ENCODE data around the gene JHY.
A peak's percentile ranks its signal among the peaks of the same experiment; 100 is the strongest.

JHY gene

GRCh38 chr11:122871302-122871701 is 11.3 kb upstream of the JHY start:
- DNase-seq (ENCODE audit: low read depth), result no peak

DNA sequence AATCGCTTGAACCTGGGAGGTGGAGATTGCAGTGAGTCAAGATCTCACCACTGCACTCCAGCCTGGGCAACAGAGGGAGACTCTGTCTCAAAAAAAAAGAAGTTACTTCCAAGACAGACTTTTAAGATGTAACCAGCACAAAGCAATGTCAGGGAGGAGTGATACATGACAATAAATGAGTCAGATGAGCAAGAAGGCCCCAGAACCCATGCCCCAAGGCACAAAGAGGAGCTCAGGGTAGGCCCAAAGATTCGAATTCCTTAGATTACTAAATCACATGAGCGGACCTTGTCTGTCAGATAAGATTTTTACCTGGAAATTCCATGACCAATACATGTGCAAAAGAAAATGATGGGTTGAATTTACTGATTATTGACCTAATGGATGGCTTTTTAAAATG is 10.5 kb upstream of the JHY start:
- no peak for DNase-seq (ENCODE audit: low read depth)

DNA sequence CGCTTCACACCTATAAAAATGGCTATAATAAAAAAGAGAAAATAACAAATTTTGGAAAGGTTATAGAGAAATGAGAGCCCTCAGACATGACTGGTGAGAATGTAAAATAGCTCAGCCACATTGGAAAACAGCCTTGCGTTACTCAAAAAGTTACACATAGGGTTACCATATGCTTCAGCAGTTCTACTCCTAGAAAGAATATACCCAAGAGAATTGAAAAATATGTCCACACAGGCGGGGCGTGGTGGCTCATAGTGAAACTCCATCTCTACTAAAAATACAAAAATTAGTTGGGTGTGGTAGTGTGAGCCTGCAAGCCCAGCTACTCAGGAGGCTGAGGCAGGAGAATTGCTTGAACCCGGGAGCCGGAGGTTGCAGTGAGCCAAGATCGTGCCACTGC is 7.6 kb upstream of the JHY start:
- DNase-seq (ENCODE audit: low read depth), result no peak

DNA sequence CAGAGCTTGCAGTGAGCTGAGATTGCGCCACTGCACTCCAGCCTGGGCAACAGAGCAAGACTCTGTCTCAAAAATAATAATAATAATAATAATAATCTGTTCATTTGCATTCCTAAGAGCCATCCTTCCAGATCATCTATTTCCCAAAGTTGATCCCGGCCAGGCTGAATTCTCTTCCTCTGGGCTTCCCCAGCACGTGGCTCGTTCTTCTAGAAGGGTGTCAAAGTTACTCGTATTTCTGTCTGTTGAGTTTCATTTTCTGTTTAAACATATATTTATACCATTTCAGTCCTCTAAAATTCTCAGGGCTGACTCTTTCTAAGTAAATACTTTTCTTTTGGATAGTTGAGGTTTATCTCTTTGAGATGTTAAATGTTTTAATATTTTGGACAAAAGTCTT is 4.8 kb upstream of the JHY start:
- no peak for DNase-seq (ENCODE audit: low read depth)

DNA sequence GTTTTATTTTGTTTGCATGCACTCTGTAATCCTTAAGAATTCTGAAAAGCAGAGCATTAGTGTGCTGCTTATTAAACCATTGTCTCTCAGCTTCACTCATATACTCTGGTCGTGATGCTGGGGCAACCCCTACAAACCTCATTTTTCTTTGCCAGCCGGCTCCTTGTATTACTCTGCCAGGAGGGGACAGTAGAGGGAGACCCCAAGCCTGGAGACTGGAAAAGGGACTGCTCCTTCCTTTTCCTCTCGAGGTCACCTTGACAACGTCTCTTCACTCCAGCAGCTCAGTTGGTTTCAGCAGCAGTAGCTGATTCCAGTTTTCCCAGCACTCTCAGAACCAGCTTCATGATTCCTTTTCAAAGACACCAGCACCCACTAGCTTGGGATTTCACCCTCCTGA is 2.8 kb upstream of the JHY start:
- DNase-seq (ENCODE audit: low read depth), result no peak

DNA sequence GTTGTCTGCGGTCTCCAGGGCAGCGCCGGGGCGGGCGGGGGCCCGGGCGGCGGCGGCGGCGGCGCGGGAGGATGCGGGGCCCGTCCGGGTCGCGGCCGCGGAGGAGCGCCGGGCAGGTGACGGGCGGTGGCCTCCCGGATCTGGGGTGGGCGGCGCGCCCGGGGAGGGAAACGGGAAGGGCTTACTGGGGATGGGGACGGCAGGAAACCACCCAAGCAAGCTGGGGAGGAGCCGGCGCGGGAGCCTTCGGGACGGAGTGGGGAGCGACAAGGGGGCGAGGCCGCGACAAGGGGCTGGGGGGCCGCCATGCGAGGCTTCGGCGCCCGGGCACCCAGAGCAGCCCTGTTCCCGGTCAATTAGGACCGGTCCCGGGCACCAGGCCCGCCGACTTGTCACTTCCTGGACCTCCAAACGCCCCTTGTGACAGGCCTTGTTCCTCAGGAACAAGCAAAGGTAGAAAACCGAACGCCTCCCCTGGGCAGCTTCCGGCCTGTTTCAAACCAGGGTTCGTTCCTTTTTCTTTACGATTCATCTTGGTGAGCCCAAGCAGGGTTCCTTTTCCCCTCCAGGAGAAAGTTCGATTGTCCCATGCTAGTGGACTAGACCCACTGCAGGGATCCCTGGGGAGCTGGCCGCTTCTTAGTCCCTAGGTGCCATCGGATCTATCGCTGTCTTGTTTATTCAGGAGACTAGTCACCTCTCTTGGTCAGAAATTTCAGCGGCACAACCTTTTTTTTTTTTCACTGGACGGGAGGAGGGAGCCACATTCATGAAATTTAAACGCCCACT is 492 bp downstream of the JHY start:
- DNase-seq (ENCODE audit: low read depth), result peak; percentile 7

DNA sequence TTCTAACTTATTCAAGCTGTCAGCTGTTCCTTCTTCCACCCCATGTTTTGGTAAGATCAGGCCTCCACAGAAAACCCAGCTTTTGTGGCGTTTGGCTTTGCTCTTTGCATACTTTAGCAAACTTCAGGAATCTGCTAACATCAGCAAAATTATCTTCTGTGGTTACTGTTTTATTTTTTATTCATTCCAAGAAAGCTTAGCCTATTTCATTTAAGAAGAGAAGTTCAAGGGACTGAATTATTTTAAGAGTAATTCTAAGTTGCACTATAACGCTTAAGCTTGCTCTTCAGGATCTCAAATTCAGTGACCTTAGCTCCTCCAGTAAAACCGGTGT is 1.1 kb downstream of the JHY start:
- no peak for DNase-seq (ENCODE audit: low read depth)

DNA sequence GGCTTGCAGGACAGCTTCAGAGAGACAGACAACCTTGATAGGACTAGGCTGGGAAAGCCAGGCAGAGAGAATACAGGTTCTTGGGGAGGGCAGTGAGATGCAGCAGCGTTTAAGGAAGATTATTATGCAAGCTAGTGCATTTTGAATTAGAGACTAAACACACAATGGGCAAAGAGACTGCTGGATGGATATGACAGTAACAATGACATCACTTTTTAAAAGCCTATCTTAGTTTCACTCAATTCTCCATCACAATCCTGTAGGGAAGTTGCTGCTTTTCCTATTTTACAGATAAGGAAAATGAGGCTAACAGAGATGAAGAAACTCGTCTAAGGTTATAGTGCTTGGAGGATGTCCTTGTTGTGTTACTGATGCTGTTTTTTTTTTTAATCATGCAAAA is 5.6 kb downstream of the JHY start:
- DNase-seq (ENCODE audit: low read depth), result no peak

DNA sequence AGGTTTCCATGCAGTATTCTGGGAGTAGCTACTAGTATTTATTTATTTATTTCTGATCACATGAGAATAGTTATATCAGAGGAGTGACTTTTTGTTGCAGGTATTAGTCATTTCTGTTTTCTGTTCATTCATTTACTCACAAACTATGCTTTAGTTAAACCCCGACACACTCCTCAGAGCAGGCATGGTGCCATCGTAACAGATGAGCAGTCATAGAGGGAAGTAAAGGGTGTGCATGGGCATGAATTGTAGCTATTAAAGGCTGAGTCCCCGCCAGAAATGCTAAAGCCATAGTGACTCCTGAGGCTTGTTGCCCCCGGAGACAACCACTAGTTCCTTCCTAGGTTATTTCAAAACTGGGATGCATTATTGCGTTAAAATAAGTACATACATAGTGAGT is 10.6 kb downstream of the JHY start:
- no peak for DNase-seq (ENCODE audit: low read depth)

DNA sequence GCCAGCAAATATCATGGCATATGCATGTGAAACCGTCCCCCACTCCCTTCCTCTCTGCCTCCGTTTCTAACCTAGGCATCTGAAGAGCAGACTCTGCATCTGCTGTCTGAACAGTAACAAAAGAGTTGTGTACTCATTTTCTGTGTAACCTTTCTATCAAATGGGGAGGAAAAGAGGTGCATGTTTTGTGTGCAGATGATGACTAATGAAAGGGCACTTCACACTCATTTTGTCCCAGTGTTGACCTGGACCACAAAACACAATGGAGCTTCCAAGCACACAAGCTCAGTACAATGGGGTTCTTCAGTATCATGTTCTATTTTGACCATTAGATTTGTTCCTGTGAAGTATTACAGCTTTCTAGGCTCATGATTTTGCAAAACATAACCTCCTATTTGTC is 13.0 kb downstream of the JHY start:
- no peak for DNase-seq (ENCODE audit: low read depth)

DNA sequence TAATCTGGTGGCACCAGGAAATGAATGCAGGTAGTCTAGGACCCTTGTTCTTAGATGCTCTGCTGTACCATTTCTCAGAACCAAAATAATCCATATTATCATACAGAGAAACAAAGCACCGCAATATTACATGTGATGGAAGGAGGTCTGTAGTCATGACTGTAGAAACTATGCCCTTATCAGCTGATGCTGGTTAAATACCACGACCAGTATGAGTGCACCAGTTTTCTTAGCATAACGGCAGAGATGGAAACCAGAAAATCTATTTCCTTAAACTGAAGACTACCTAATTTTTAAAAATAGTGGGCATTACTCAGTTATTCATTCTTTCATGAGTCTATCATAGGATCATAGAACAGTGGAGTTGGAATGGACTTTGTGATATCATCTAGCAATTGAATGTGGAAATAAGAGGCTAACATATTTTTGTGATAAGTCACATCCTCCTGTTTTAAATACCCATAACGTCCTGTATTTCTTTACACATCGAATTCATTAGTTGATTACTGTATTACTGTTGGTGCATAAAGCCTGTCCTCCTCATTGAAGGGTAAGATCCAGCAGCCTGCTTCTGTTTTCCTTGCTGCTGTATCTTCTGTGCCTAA is 15.1 kb downstream of the JHY start:
- no peak for DNase-seq (ENCODE audit: low read depth)

DNA sequence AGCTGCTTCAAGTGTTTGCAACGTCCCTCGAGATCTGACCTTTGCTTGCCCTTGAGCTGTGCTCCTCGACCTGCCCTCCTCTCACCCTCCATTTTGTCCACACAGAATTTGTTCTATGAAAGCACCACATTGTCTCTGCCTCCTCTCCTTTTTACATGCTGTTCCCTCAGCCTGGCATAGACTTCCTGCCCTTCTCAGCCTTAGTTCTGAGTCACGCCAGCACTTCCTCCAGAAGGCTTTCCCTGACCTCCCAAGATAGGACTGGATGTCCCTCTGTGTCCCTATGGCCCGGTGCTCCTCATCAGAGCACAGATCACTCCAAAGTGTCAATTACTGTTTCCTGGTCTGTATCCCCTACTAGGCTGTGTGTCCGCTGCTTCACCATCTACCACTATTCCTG is 16.2 kb downstream of the JHY start:
- no peak for DNase-seq (ENCODE audit: low read depth)

GRCh38 chr11:122900587-122901202 is 18.1 kb downstream of the JHY start:
- no peak for DNase-seq (ENCODE audit: low read depth)

DNA sequence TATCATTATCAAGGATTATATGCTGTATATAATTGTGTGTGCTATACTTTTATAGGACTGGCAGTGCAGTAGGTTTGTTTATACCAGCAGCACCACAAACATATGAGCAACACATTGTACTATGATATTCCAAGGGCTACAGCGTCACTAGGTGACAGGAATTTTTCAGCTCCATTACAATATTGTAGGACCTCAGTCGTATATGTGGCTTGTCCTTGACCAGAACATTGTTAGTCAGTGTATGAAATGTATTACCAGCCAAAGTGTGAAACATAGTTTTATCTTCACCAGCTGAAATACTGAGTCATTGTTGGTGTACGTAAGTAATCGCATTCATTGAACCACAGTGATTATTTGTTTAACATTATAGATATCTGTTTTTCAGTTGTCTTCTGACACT is 20.4 kb downstream of the JHY start:
- DNase-seq (ENCODE audit: low read depth), result no peak

GRCh38 chr11:122910775-122911174 is 28.2 kb downstream of the JHY start:
- no peak for DNase-seq (ENCODE audit: low read depth)

DNA sequence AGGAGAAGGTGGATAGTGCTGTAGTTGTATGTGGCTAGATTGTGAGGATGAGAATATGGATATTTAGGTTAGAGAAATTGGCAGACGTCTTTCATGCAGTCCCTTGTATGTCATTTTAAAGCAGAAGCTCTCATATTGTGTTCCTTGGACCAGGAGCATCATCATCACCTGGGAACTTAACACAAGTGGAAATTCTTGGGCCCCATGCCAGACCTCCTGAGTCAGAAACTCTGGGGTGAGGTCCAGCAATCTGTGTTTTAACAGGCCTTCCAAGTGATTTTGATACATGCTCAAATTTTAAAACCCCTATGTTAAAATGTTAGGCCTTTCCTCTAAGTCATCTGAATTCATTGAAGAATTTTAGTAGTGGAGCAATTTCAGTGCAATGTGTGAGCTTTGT is 34.8 kb downstream of the JHY start:
- no peak for DNase-seq (ENCODE audit: low read depth)

GRCh38 chr11:122918734-122919133 is 36.2 kb downstream of the JHY start:
- DNase-seq (ENCODE audit: low read depth), result no peak

DNA sequence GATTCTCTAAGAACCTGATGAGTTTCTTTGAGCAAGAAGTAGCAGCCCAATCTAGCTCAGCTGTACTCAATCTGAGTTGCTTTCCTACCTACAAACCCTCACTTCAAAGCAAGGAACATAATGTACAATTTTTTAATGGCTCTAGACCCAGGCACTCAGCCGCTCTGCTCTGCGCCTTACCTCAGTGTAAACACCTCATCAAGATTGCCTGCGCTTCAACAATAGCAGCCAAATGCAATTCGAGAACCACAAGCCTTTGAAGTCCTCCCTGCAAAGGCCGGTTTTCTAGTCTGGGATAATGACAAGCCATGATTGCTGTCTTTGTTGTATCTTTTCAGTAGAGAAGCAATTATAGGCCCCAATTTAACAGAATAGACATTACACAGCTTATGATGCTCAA is 38.0 kb downstream of the JHY start:
- DNase-seq (ENCODE audit: low read depth), result no peak

- no peak for DNase-seq (ENCODE audit: low read depth)
These were observed 40.3 kb downstream of the JHY start for GRCh38 chr11:122922893-122923292.

DNA sequence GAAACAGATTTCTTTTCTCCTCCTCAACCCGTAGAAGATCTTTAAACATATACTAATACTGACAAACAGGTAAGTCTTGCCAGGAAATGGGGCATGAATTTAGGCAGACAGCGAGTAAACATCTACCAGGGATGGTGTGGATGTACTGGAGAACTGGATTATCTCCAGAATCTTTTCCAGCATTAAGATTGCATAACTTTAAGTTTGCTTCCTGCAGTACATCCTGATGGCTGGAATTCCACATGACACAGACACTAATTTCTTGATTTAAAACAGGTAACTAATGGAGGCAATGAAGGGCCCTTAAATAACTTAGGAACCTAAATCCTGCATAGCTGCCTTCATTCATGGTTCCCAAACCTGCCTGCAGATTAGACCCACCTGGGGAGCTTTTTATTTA is 40.7 kb downstream of the JHY start:
- DNase-seq (ENCODE audit: low read depth), result no peak

- no peak for DNase-seq (ENCODE audit: low read depth)
These were observed 49.0 kb downstream of the JHY start for GRCh38 chr11:122931510-122931909.

- no peak for DNase-seq (ENCODE audit: low read depth)
These were observed 50.9 kb downstream of the JHY start for GRCh38 chr11:122933416-122933815.

GRCh38 chr11:122937983-122938382 is 55.4 kb downstream of the JHY start:
- no peak for DNase-seq (ENCODE audit: low read depth)

GRCh38 chr11:122938557-122938956 is 56.0 kb downstream of the JHY start:
- DNase-seq (ENCODE audit: low read depth), result no peak
